ENCODE data around the gene SCARB1. TPM values are rescaled to one million over a fixed set of nuclear protein-coding genes. Genes with fewer than 3 reads are reported as not detected.
A peak's percentile ranks its signal among the peaks of the same experiment; 100 is the strongest.

Gene SCARB1
- total and polyA plus RNA-seq, 9 of the 15 experiments (the other 6 are each of a cell fraction or from before 2014, with no cell fraction given) = 0.56 to 157 (median 52.8) TPM

DNA sequence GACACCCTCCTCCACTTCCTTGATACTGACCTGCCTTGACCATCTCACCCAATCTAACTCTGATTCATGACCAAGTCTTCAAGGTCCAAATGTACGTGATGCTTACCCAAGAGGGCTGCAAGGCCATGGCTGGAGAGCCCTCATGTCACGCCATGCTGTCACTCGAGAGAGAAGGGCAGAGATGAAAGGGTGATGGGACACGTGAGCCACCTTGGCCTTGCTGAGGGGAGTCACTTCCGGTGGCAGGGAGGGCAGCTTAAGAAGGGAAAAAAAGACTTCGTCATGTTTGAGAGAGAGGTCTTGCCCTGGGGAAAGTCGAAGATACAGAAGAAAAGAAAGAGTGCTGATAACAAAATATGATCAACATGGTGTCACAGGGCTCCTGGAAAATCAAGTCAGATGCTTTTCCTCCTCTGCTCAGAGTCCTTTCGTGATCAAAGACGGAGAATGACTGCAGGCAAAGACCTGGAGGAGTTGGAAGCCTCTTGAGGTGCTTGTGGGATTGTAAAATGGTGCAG is 3.3 kb upstream of the SCARB1 start (continued):
- TF ChIP-seq, protein P1, sequence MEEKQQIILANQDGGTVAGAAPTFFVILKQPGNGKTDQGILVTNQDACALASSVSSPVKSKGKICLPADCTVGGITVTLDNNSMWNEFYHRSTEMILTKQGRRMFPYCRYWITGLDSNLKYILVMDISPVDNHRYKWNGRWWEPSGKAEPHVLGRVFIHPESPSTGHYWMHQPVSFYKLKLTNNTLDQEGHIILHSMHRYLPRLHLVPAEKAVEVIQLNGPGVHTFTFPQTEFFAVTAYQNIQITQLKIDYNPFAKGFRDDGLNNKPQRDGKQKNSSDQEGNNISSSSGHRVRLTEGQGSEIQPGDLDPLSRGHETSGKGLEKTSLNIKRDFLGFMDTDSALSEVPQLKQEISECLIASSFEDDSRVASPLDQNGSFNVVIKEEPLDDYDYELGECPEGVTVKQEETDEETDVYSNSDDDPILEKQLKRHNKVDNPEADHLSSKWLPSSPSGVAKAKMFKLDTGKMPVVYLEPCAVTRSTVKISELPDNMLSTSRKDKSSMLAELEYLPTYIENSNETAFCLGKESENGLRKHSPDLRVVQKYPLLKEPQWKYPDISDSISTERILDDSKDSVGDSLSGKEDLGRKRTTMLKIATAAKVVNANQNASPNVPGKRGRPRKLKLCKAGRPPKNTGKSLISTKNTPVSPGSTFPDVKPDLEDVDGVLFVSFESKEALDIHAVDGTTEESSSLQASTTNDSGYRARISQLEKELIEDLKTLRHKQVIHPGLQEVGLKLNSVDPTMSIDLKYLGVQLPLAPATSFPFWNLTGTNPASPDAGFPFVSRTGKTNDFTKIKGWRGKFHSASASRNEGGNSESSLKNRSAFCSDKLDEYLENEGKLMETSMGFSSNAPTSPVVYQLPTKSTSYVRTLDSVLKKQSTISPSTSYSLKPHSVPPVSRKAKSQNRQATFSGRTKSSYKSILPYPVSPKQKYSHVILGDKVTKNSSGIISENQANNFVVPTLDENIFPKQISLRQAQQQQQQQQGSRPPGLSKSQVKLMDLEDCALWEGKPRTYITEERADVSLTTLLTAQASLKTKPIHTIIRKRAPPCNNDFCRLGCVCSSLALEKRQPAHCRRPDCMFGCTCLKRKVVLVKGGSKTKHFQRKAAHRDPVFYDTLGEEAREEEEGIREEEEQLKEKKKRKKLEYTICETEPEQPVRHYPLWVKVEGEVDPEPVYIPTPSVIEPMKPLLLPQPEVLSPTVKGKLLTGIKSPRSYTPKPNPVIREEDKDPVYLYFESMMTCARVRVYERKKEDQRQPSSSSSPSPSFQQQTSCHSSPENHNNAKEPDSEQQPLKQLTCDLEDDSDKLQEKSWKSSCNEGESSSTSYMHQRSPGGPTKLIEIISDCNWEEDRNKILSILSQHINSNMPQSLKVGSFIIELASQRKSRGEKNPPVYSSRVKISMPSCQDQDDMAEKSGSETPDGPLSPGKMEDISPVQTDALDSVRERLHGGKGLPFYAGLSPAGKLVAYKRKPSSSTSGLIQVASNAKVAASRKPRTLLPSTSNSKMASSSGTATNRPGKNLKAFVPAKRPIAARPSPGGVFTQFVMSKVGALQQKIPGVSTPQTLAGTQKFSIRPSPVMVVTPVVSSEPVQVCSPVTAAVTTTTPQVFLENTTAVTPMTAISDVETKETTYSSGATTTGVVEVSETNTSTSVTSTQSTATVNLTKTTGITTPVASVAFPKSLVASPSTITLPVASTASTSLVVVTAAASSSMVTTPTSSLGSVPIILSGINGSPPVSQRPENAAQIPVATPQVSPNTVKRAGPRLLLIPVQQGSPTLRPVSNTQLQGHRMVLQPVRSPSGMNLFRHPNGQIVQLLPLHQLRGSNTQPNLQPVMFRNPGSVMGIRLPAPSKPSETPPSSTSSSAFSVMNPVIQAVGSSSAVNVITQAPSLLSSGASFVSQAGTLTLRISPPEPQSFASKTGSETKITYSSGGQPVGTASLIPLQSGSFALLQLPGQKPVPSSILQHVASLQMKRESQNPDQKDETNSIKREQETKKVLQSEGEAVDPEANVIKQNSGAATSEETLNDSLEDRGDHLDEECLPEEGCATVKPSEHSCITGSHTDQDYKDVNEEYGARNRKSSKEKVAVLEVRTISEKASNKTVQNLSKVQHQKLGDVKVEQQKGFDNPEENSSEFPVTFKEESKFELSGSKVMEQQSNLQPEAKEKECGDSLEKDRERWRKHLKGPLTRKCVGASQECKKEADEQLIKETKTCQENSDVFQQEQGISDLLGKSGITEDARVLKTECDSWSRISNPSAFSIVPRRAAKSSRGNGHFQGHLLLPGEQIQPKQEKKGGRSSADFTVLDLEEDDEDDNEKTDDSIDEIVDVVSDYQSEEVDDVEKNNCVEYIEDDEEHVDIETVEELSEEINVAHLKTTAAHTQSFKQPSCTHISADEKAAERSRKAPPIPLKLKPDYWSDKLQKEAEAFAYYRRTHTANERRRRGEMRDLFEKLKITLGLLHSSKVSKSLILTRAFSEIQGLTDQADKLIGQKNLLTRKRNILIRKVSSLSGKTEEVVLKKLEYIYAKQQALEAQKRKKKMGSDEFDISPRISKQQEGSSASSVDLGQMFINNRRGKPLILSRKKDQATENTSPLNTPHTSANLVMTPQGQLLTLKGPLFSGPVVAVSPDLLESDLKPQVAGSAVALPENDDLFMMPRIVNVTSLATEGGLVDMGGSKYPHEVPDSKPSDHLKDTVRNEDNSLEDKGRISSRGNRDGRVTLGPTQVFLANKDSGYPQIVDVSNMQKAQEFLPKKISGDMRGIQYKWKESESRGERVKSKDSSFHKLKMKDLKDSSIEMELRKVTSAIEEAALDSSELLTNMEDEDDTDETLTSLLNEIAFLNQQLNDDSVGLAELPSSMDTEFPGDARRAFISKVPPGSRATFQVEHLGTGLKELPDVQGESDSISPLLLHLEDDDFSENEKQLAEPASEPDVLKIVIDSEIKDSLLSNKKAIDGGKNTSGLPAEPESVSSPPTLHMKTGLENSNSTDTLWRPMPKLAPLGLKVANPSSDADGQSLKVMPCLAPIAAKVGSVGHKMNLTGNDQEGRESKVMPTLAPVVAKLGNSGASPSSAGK (IDR thresholded peaks at IDR 0.05) = peak; percentile 30; the same call in 1 of the 2 replicates
- TF ChIP-seq ETV1 (tag; conservative IDR thresholded peaks at IDR 0.05; ENCODE audit: low read depth) (peak; percentile 73), CBFA2T3 (IDR thresholded peaks at IDR 0.05) (peak; percentile 20; the same call in 1 of the 2 replicates), PTRF (tag; IDR thresholded peaks at IDR 0.05) (peak; percentile 41; the same call in 1 of the 2 replicates), GABPB1 (CRISPR knock-in tag; IDR thresholded peaks at IDR 0.05) (peak; percentile 39; the same call in 1 of the 2 replicates), KLF6 (CRISPR knock-in tag; IDR thresholded peaks at IDR 0.05; ENCODE audit: borderline replicate concordance) (0 out of 2 replicates have a peak, but pooled peaks have one; percentile 56), ZNF253 (CRISPR knock-in tag; conservative IDR thresholded peaks at IDR 0.05) (no peak), RFX5 (IDR thresholded peaks at IDR 0.05; ENCODE audit: low read depth, low read length) (no peak), RAD51 (IDR thresholded peaks at IDR 0.05; ENCODE audit: borderline replicate concordance, low read depth) (no peak), ZNF589 (CRISPR knock-in tag; IDR thresholded peaks at IDR 0.05; ENCODE audit: low read depth) (peak; percentile 60), ZNF79 (CRISPR knock-in tag; IDR thresholded peaks at IDR 0.05; ENCODE audit: low read depth) (0 out of 2 replicates have a peak, but pooled peaks have one; percentile 58)
- TF ChIP-seq, protein P2, sequence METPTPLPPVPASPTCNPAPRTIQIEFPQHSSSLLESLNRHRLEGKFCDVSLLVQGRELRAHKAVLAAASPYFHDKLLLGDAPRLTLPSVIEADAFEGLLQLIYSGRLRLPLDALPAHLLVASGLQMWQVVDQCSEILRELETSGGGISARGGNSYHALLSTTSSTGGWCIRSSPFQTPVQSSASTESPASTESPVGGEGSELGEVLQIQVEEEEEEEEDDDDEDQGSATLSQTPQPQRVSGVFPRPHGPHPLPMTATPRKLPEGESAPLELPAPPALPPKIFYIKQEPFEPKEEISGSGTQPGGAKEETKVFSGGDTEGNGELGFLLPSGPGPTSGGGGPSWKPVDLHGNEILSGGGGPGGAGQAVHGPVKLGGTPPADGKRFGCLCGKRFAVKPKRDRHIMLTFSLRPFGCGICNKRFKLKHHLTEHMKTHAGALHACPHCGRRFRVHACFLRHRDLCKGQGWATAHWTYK (CRISPR knock-in tag; IDR thresholded peaks at IDR 0.05) = peak; percentile 60; the same call in 1 of the 2 replicates
- TF ChIP-seq, protein P3, sequence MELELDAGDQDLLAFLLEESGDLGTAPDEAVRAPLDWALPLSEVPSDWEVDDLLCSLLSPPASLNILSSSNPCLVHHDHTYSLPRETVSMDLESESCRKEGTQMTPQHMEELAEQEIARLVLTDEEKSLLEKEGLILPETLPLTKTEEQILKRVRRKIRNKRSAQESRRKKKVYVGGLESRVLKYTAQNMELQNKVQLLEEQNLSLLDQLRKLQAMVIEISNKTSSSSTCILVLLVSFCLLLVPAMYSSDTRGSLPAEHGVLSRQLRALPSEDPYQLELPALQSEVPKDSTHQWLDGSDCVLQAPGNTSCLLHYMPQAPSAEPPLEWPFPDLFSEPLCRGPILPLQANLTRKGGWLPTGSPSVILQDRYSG (tag; conservative IDR thresholded peaks at IDR 0.05; ENCODE audit: low read depth) = 0 out of 2 replicates have a peak, but pooled peaks have one; percentile 22
